ENCODE results near the gene LEMD2. TPM values are rescaled to one million over a fixed set of nuclear protein-coding genes. Genes with fewer than 3 reads are reported as not detected.

LEMD2 gene
- total and polyA plus RNA-seq, 9 of the 15 experiments (the other 6 are each of a cell fraction or from before 2014, with no cell fraction given): 0.32 to 46.3 (median 30.8) TPM

DNA sequence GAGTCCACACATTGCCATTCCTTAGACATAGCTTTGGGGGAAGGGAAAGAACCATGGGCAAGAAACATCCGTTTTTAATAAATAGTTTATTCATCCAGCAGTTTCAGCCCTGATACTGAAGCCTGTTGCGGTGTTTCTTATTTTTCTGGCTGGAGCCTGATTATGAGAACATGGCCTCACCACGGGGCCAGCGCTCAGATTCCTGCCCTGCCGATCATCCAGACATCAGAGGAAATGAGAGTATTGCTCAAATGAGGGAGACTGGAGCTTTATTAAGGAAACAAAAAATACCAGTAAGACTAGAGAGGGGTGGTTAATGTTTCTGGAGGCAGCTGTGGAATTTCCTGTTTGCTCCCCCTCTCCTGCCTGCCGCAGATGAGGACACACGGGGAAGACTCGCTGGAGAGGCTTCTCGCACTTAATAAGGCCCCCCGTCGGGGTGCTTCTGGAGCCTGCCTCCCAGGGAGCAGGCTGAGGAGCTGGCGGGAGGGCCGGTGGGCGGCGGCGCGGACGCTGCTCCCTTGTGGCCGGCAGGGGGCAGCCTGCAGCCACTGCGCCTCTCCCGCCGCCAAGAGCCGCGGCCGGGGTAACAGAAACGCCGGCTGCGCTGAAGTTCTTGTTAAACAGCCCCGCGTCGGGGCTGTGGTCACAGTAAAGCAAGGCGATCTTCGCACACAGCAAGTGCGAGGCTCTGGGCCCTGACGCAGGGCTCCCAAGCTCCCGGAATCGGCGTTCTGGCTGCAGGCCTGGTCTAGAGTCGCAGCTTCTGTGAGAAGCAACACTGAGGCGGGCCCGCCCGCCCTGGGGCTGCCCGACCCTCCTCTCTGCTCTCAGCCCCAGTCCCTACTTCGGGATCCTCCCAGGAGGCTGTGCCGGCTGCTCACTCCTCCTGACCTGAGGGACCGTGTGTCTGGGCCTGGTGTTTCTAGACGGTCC is 17.5 kb downstream of the LEMD2 start (continued):
- TF ChIP-seq, protein P1, sequence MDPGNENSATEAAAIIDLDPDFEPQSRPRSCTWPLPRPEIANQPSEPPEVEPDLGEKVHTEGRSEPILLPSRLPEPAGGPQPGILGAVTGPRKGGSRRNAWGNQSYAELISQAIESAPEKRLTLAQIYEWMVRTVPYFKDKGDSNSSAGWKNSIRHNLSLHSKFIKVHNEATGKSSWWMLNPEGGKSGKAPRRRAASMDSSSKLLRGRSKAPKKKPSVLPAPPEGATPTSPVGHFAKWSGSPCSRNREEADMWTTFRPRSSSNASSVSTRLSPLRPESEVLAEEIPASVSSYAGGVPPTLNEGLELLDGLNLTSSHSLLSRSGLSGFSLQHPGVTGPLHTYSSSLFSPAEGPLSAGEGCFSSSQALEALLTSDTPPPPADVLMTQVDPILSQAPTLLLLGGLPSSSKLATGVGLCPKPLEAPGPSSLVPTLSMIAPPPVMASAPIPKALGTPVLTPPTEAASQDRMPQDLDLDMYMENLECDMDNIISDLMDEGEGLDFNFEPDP (CRISPR knock-in tag; IDR thresholded peaks at IDR 0.05): no peak
- TF ChIP-seq TRIM28 (IDR thresholded peaks at IDR 0.05): no peak
- no peak for TF ChIP-seq ZNF324 (CRISPR knock-in tag; IDR thresholded peaks at IDR 0.05)
- TF ChIP-seq, protein P2, sequence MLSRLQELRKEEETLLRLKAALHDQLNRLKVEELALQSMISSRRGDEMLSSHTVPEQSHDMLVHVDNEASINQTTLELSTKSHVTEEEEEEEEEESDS (CRISPR knock-in tag; IDR thresholded peaks at IDR 0.05): no peak
- 0 out of 2 replicates have a peak, but pooled peaks have one; percentile 18 for TF ChIP-seq HCFC1 (IDR thresholded peaks at IDR 0.05; ENCODE audit: low read depth, low read length)
- TF ChIP-seq YY1 (IDR thresholded peaks at IDR 0.05; ENCODE audit: borderline replicate concordance in 1 of 3, control insufficient read depth in 1 of 3, extremely low read depth in 1 of 3, insufficient read depth in 3 of 3, insufficient read length in 1 of 3, insufficient replicate concordance in 2 of 3, low read depth in 1 of 3, low read length in 2 of 3): peak in 2 of 3 experiments; percentile 26 to 40
- no peak for TF ChIP-seq ZNF274 (IDR thresholded peaks at IDR 0.05; ENCODE audit: borderline replicate concordance, low read depth, low read length)
- TF ChIP-seq ZBTB7A (IDR thresholded peaks at IDR 0.05; ENCODE audit: borderline replicate concordance, control insufficient read depth, low read depth, low read length): peak; percentile 70; the same call in 1 of the 2 replicates
- TF ChIP-seq DPF2 (IDR thresholded peaks at IDR 0.05): no peak
- no peak for TF ChIP-seq HLTF (IDR thresholded peaks at IDR 0.05)
- TF ChIP-seq CREB1 (IDR thresholded peaks at IDR 0.05): no peak
- 0 out of 2 replicates have a peak, but pooled peaks have one; percentile 48 for TF ChIP-seq CREB1 (CRISPR knock-in tag; IDR thresholded peaks at IDR 0.05)
- TF ChIP-seq MAZ (CRISPR knock-in tag; conservative IDR thresholded peaks at IDR 0.05 in 1 of 2, IDR thresholded peaks at IDR 0.05 in 1 of 2): peak; percentile 43 to 70; a peak in 3 of 4 replicates
- no peak for TF ChIP-seq GTF2A2 (tag; IDR thresholded peaks at IDR 0.05)
- peak; percentile 74 for TF ChIP-seq CCNT2 (IDR thresholded peaks at IDR 0.05; ENCODE audit: borderline replicate concordance, extremely low read depth, insufficient read length, low read depth, low read length)
- TF ChIP-seq USF1 (CRISPR knock-in tag; IDR thresholded peaks at IDR 0.05): 0 out of 2 replicates have a peak, but pooled peaks have one; percentile 19
- no peak for TF ChIP-seq ZNF592 (IDR thresholded peaks at IDR 0.05)
- no peak for TF ChIP-seq GMEB1 (CRISPR knock-in tag; IDR thresholded peaks at IDR 0.05)

Measured in K562 (cell line).